SW 1271 (cell line): ENCODE results near the gene SUV39H2.
"Not testable (repeated sequence)": the region's sequence is repeated elsewhere in the genome, so short reads cannot be mapped to it uniquely, and the experiment has no call there.

ENCODE experiments used
- DNase-seq, 2 experiments: peaks; one replicate each; lab custom pipeline; 2025; lab: John Stamatoyannopoulos, UW

The SUV39H2 gene

GRCh38 chr10:14936584-14936983, 57.9 kb downstream of the SUV39H2 start:
- DNase-seq: no peak

GRCh38 chr10:14938971-14939370, 60.3 kb downstream of the SUV39H2 start:
- not testable (repeated sequence) for DNase-seq

GRCh38 chr10:14942147-14942949, 63.7 kb downstream of the SUV39H2 start:
- DNase-seq: not testable (repeated sequence)

GRCh38 chr10:14942950-14943338, 64.3 kb downstream of the SUV39H2 start:
- not testable (repeated sequence) for DNase-seq

GRCh38 chr10:14945108-14945507, 66.4 kb downstream of the SUV39H2 start:
- no peak for DNase-seq

GRCh38 chr10:14947268-14947667, 68.6 kb downstream of the SUV39H2 start:
- DNase-seq: no peak

DNA sequence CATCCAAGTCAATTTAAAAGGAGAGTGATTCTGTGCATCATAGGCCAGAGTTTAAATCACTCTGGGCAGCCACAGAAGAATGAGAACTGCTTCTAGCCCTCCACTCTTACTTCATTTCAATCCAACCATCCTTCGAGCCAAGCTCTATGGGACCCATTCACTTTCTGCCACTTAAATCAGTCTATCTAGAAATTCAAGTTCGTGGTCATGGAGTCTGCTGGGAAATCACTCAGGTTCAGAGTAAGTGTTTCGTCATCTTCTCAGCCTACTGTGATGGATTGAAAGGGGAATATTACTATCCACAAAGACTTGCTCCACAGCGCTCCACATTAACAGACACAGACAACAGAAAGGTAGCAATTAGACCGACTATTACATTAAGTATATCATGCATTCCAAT, 70.6 kb downstream of the SUV39H2 start:
- no peak for DNase-seq

- DNase-seq: no peak
Observed at GRCh38 chr10:14952851-14953423, 74.3 kb downstream of the SUV39H2 start.

- DNase-seq: peak in 1 of 2 experiments; percentile 69
Observed at GRCh38 chr10:14953424-14954000, 74.8 kb downstream of the SUV39H2 start.
